GM12878 (cell line): ENCODE results near the gene PLXDC1. TPM values are rescaled to one million over a fixed set of nuclear protein-coding genes. Genes with fewer than 3 reads are reported as not detected.

Source experiments
- ATAC-seq: fragments of 200-7000 bp; cut with Tn5 transposase; 3 replicates; pipeline ENCODE4 v1.9.1; 2020; ENCODE audit warnings: mild to moderate bottlenecking, moderate library complexity
- BruUV-seq: library from RNA; stranded (reverse); fragments of 400-500 nt; replicated peaks from 2 replicates; lab custom pipeline; 2021; lab: Mats Ljungman, UMichigan
- CTCF ChIA-PET: fragments of 300-600 bp; sonication (Branson Sonifier 250); formaldehyde crosslinking; extraction: SDS; loops from one replicate; lab custom pipeline; 2021; ENCODE audit warnings: inconsistent platforms; lab: Yijun Ruan, JAX
- POLR2A ChIA-PET: fragments of 350-600 bp; formaldehyde crosslinking; extraction: SDS; loops from one replicate; lab custom pipeline; 2021; ENCODE audit warnings: inconsistent platforms; lab: Charles Lee
- RAD21 ChIA-PET: fragments of 300-600 bp; sonication (Branson Sonifier 250); formaldehyde crosslinking; loops from one replicate; lab custom pipeline; 2023; ENCODE audit warnings: antibody characterized with exemption; ENCODE audit not compliant: unreplicated experiment; lab: Charles Lee
- SMC1A ChIA-PET: fragments of 300-600 bp; sonication (Branson Sonifier 250); formaldehyde crosslinking; loops from one replicate; lab custom pipeline; 2023; ENCODE audit not compliant: unreplicated experiment, uncharacterized antibody; lab: Charles Lee
- DNase-seq: peaks from one replicate; pipeline ENCODE4 v3.0.0-alpha.2; 2011; ENCODE audit warnings: low read depth, low spot score
- FAIRE-seq: peaks from 3 replicates; lab custom pipeline; 2011; peaks lifted over from hg19 to GRCh38; lab: Jason Lieb, UNC
- H2AFZ ChIP-seq: 2 replicates; pipeline ENCODE4 v1.6.0; 2011; ENCODE audit warnings: low read depth, low read length, control low read depth; ENCODE audit not compliant: control insufficient read depth
- H3K27ac ChIP-seq: 2 replicates; pipeline ENCODE4 v1.5.1; 2011; ENCODE audit warnings: control low read depth; ENCODE audit not compliant: control insufficient read depth, insufficient read depth
- H3K27me3 ChIP-seq, 2 experiments: replicated peaks in 1 of 2; 2 replicates each; pipeline versions ENCODE4 v1.6.0 to v1.6.1; 2011; ENCODE audit warnings: low read length in 1 of 2; ENCODE audit not compliant: control insufficient read depth in 2 of 2, insufficient read depth in 2 of 2
- H3K36me3 ChIP-seq, 2 experiments: 2 replicates each; pipeline ENCODE4 v1.5.1; 2011; ENCODE audit warnings: low read length in 1 of 2; ENCODE audit not compliant: control insufficient read depth in 2 of 2, insufficient read depth in 2 of 2
- H3K4me1 ChIP-seq: 2 replicates; pipeline ENCODE4 v1.6.1; 2011; ENCODE audit warnings: mild to moderate bottlenecking, low read length, moderate library complexity, mixed read lengths; ENCODE audit not compliant: control insufficient read depth, insufficient read depth
- H3K4me2 ChIP-seq: 2 replicates; pipeline ENCODE4 v1.6.0; 2011; ENCODE audit warnings: control low read depth; ENCODE audit not compliant: control insufficient read depth, insufficient read depth
- H3K4me3 ChIP-seq: fragments of 200-600 bp; sonication (generic); 2 replicates; pipeline ENCODE4 v1.5.1; 2016
- H3K79me2 ChIP-seq: 2 replicates; pipeline ENCODE4 v1.6.0; 2011; ENCODE audit warnings: low read length; ENCODE audit not compliant: control insufficient read depth, insufficient read depth
- H3K9ac ChIP-seq: 2 replicates; pipeline ENCODE4 v1.8.0; 2011; ENCODE audit warnings: low read length, control low read depth, mixed read lengths; ENCODE audit not compliant: control insufficient read depth, insufficient read depth
- H3K9me3 ChIP-seq: replicated peaks from 3 replicates; pipeline ENCODE4 v1.5.1; 2011; ENCODE audit warnings: mild to moderate bottlenecking, low read length; ENCODE audit not compliant: control insufficient read depth, insufficient read depth
- H4K20me1 ChIP-seq: 2 replicates; pipeline ENCODE4 v1.6.0; 2011; ENCODE audit not compliant: control insufficient read depth, insufficient read depth
- BMI1 ChIP-seq: fragments of 450-650 bp; IDR thresholded peaks from 2 replicates; pipeline ENCODE4 v1.6.1; 2016; ENCODE audit warnings: mild to moderate bottlenecking, moderate library complexity, borderline replicate concordance
- CHD2 ChIP-seq: IDR thresholded peaks from 2 replicates; pipeline ENCODE4 v1.6.1; 2011; ENCODE audit warnings: low read depth, low read length, improper control_type of control experiment, borderline replicate concordance
- EGR1 ChIP-seq, 2 experiments: IDR thresholded peaks; 1 replicate in 1 of 2; 2 replicates in 1 of 2; pipeline ENCODE4 v1.6.1; 2011 to 2012; ENCODE audit warnings: low read depth in 2 of 2, low read length in 2 of 2, borderline replicate concordance in 1 of 2, mild to moderate bottlenecking in 1 of 2, moderate library complexity in 1 of 2
- EZH2 ChIP-seq: IDR thresholded peaks from 2 replicates; pipeline ENCODE4 v1.6.1; 2012; ENCODE audit warnings: low read depth, mild to moderate bottlenecking, control low read depth, inconsistent platforms, low read length, borderline replicate concordance; ENCODE audit not compliant: control insufficient read depth
- JUNB ChIP-seq: IDR thresholded peaks from 2 replicates; pipeline ENCODE4 v1.6.1; 2016; ENCODE audit warnings: antibody characterized with exemption, mild to moderate bottlenecking
- MTA3 ChIP-seq: IDR thresholded peaks from 2 replicates; pipeline ENCODE4 v1.6.1; 2012; ENCODE audit warnings: low read length, inconsistent platforms, borderline replicate concordance
- POLR2AphosphoS2 ChIP-seq: IDR thresholded peaks from 2 replicates; pipeline ENCODE4 v1.6.1; 2011; ENCODE audit warnings: low read depth, mild to moderate bottlenecking, low read length, improper control_type of control experiment, moderate library complexity
- RAD51 ChIP-seq: fragments of 450-650 bp; IDR thresholded peaks from 2 replicates; pipeline ENCODE4 v1.6.1; 2016; ENCODE audit warnings: moderate library complexity, mild to moderate bottlenecking, inconsistent platforms
- RB1 ChIP-seq: fragments of 450-650 bp; formaldehyde crosslinking; IDR thresholded peaks from 2 replicates; pipeline ENCODE4 v1.6.1; 2017; ENCODE audit warnings: mild to moderate bottlenecking, borderline replicate concordance
- RBBP5 ChIP-seq: fragments of 200-600 bp; sonication (generic); conservative IDR thresholded peaks from 2 replicates; pipeline ENCODE4 v1.6.1; 2016
- RFX5 ChIP-seq: IDR thresholded peaks from 2 replicates; pipeline ENCODE4 v1.6.1; 2011; ENCODE audit warnings: low read depth, low read length, improper control_type of control experiment
- SP1 ChIP-seq: IDR thresholded peaks from one replicate; pipeline ENCODE4 v1.6.1; 2011; ENCODE audit warnings: low read depth, low read length
- TBL1XR1 ChIP-seq: IDR thresholded peaks from 2 replicates; pipeline ENCODE4 v1.6.1; 2012; ENCODE audit warnings: low read depth, low read length, improper control_type of control experiment
- YY1 ChIP-seq: IDR thresholded peaks from 2 replicates; pipeline ENCODE4 v1.6.1; 2011; ENCODE audit warnings: low read depth, mild to moderate bottlenecking, low read length
- WGBS: methylation state at CpG from one replicate; pipeline ENCODE4 v1.1.6; 2016; ENCODE audit warnings: low lambda C conversion rate; ENCODE audit not compliant: insufficient replicate concordance, insufficient coverage; ENCODE audit errors: missing lambda C conversion rate; 5-methylcytosine and 5-hydroxymethylcytosine counted together
- in situ Hi-C: fragments of 300-500 bp; cut with MboI; formaldehyde crosslinking; loops from 9 replicates; pipeline ENCODE4 v1.14.3; 2018; ENCODE audit warnings: mixed read lengths
- intact Hi-C: fragments of 100-400 bp; cut with micrococcal nuclease; formaldehyde crosslinking; loops from one replicate; pipeline ENCODE4 v1.14.2; 2022; ENCODE audit not compliant: unreplicated experiment
- polyA plus RNA-seq, 11 experiments: library from polyadenylated mRNA; depleted of rRNA in 4 of 11; unstranded in 6 of 11; stranded (reverse) in 5 of 11; fragments of >200 nt; fragmentation: Nextera tagmentation in 4 of 11; fragmentation: Illumina TruSeq in 1 of 11; extraction: Ambion mirVana in 4 of 11; extraction: Trizol in 1 of 11; gene quantifications; 1 replicate in 1 of 11; 2 replicates in 10 of 11; pipeline versions ENCODE4 v1.2.1 to v1.2.3, GENCODE V29; 2011 to 2016; ENCODE audit warnings: inconsistent platforms in 2 of 11, missing spikeins in 2 of 11, low read depth in 1 of 11
- total RNA-seq, 4 experiments: library from RNA; depleted of rRNA in 3 of 4; stranded (reverse); fragments of >200 nt in 3 of 4; fragmentation: Illumina TruSeq in 1 of 4; extraction: Trizol in 1 of 4; gene quantifications; 2 replicates each; pipeline versions ENCODE4 v1.2.1 to v1.2.3, GENCODE V29; 2013 to 2021
- TF ChIP-seq, protein P1 (sequence below): fragments of 450-650 bp; IDR thresholded peaks from 2 replicates; pipeline ENCODE4 v1.6.1; 2016; ENCODE audit warnings: mild to moderate bottlenecking
- TF ChIP-seq, protein P2 (sequence below): fragments of 450-650 bp; formaldehyde crosslinking; IDR thresholded peaks from 2 replicates; pipeline ENCODE4 v1.4.0; 2020; ENCODE audit warnings: mild to moderate bottlenecking, moderate library complexity
- TF ChIP-seq, protein P3 (sequence below): IDR thresholded peaks from 2 replicates; pipeline ENCODE4 v1.6.1; 2012; ENCODE audit warnings: low read length, inconsistent platforms
- TF ChIP-seq, protein P4 (sequence below): fragments of 450-650 bp; IDR thresholded peaks from 2 replicates; pipeline ENCODE4 v1.6.1; 2014; ENCODE audit warnings: mild to moderate bottlenecking

The PLXDC1 gene
- total and polyA plus RNA-seq, 10 of the 15 experiments (the other 5 are each of a cell fraction or from before 2014, with no cell fraction given) = 0.03 to 0.30 (median 0.22) TPM; not detected in 7

DNA sequence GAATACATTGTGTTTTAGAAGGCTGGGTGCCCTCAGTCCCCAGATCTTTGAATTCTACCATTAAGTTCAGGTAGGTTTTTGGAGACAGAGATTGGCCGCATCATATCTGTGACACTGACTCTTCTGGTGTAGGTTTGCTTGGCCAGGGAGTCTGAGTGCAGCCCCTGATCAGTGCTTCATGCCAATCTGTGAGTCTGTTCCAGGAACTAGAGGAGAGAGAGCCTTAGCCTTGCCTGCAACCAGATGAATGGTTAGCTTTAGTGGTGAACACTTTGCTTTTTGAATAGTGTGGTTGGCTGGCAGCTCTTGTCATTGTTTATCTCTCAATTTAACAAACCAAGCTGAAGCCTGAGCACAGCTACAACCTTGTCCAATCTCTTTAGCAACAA lies 87.8 kb downstream of the PLXDC1 start:
- peaks cover 0 to 5% of the 10 kb centered on the region in 2 experiments; a peak in 2 of 4 replicates for H3K27me3 ChIP-seq
- H3K79me2 ChIP-seq = no peaks in the 10 kb centered on the region
- H3K9ac ChIP-seq = no peak overlapping the region
- in situ Hi-C loops = no loop called here
- CTCF ChIA-PET = interaction anchor here (1.0 to 1.1 kb wide), 2 partner anchors 90 to 111 kb away, joined by 3 to 6 read pairs; no protein-coding TSS in a partner anchor
- H3K9me3 ChIP-seq = no peaks in the 10 kb centered on the region
- FAIRE-seq = no peak
- BruUV-seq = no TSS peak
- no peak overlapping the region for H2AFZ ChIP-seq
- RAD21 ChIA-PET = interaction anchor here (1.6 to 1.7 kb wide), 2 partner anchors 81 to 90 kb away, joined by 6 to 7 read pairs; no protein-coding TSS in a partner anchor
- H3K4me1 ChIP-seq = no peaks in the 10 kb centered on the region
- TF ChIP-seq TBL1XR1 (no peak), MTA3 (no peak), RB1 (no peak), RFX5 (no peak), RAD51 (no peak), RBBP5 (no peak), POLR2AphosphoS2 (no peak), EZH2 (no peak), JUNB (no peak), EGR1 (IDR thresholded peaks at IDR 0.05; ENCODE audit: borderline replicate concordance in 1 of 2, low read depth in 2 of 2, low read length in 2 of 2) (no peak), YY1 (no peak), BMI1 (no peak), SP1 (no peak), CHD2 (no peak)
- TF ChIP-seq, protein P1, sequence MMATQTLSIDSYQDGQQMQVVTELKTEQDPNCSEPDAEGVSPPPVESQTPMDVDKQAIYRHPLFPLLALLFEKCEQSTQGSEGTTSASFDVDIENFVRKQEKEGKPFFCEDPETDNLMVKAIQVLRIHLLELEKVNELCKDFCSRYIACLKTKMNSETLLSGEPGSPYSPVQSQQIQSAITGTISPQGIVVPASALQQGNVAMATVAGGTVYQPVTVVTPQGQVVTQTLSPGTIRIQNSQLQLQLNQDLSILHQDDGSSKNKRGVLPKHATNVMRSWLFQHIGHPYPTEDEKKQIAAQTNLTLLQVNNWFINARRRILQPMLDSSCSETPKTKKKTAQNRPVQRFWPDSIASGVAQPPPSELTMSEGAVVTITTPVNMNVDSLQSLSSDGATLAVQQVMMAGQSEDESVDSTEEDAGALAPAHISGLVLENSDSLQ = no peak
- TF ChIP-seq, protein P2, sequence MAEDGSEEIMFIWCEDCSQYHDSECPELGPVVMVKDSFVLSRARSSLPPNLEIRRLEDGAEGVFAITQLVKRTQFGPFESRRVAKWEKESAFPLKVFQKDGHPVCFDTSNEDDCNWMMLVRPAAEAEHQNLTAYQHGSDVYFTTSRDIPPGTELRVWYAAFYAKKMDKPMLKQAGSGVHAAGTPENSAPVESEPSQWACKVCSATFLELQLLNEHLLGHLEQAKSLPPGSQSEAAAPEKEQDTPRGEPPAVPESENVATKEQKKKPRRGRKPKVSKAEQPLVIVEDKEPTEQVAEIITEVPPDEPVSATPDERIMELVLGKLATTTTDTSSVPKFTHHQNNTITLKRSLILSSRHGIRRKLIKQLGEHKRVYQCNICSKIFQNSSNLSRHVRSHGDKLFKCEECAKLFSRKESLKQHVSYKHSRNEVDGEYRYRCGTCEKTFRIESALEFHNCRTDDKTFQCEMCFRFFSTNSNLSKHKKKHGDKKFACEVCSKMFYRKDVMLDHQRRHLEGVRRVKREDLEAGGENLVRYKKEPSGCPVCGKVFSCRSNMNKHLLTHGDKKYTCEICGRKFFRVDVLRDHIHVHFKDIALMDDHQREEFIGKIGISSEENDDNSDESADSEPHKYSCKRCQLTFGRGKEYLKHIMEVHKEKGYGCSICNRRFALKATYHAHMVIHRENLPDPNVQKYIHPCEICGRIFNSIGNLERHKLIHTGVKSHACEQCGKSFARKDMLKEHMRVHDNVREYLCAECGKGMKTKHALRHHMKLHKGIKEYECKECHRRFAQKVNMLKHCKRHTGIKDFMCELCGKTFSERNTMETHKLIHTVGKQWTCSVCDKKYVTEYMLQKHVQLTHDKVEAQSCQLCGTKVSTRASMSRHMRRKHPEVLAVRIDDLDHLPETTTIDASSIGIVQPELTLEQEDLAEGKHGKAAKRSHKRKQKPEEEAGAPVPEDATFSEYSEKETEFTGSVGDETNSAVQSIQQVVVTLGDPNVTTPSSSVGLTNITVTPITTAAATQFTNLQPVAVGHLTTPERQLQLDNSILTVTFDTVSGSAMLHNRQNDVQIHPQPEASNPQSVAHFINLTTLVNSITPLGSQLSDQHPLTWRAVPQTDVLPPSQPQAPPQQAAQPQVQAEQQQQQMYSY (CRISPR knock-in tag) = no peak
- TF ChIP-seq, protein P3, sequence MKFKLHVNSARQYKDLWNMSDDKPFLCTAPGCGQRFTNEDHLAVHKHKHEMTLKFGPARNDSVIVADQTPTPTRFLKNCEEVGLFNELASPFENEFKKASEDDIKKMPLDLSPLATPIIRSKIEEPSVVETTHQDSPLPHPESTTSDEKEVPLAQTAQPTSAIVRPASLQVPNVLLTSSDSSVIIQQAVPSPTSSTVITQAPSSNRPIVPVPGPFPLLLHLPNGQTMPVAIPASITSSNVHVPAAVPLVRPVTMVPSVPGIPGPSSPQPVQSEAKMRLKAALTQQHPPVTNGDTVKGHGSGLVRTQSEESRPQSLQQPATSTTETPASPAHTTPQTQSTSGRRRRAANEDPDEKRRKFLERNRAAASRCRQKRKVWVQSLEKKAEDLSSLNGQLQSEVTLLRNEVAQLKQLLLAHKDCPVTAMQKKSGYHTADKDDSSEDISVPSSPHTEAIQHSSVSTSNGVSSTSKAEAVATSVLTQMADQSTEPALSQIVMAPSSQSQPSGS = no peak
- TF ChIP-seq, protein P4, sequence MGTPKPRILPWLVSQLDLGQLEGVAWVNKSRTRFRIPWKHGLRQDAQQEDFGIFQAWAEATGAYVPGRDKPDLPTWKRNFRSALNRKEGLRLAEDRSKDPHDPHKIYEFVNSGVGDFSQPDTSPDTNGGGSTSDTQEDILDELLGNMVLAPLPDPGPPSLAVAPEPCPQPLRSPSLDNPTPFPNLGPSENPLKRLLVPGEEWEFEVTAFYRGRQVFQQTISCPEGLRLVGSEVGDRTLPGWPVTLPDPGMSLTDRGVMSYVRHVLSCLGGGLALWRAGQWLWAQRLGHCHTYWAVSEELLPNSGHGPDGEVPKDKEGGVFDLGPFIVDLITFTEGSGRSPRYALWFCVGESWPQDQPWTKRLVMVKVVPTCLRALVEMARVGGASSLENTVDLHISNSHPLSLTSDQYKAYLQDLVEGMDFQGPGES = no peak
- TF ChIP-seq, all 136 proteins: peak for 0
- ChIA-PET SMC1A (interaction anchor here (0.8 to 1.0 kb wide), 2 partner anchors 82 to 91 kb away, joined by 3 read pairs; no protein-coding TSS in a partner anchor), POLR2A (no interaction called here)
- H3K27ac ChIP-seq = no peak overlapping the region
- ATAC-seq = no peak
- no peak overlapping the region for H3K4me3 ChIP-seq
- H3K4me2 ChIP-seq = no peak overlapping the region
- no peak for DNase-seq
- H3K36me3 ChIP-seq = no peaks in the 10 kb centered on the region
- H4K20me1 ChIP-seq = no peaks in the 10 kb centered on the region
- WGBS = 35% methylated on average over 1 of the region's 1 CpG
- intact Hi-C loops = no loop called here
